Mammary epithelial cell (primary cell): ENCODE measurements around the gene S100A1.

Source experiments
- EZH2 ChIP-seq: IDR thresholded peaks from 2 replicates; pipeline ENCODE4 v1.6.1; 2012; ENCODE audit warnings: low read length, inconsistent platforms, borderline replicate concordance
- TF ChIP-seq, protein P1 (sequence below), 2 donors: IDR thresholded peaks in 1 of 2; conservative IDR thresholded peaks in 1 of 2; 2 replicates each; pipeline ENCODE4 v1.5.1; 2011 to 2012; ENCODE audit warnings: inconsistent platforms in 2 of 2, low read length in 2 of 2, mild to moderate bottlenecking in 2 of 2, control low read depth in 1 of 2, low read depth in 1 of 2; ENCODE audit not compliant: insufficient read depth in 1 of 2; ENCODE audit errors: extremely low read depth in 1 of 2

DNA sequence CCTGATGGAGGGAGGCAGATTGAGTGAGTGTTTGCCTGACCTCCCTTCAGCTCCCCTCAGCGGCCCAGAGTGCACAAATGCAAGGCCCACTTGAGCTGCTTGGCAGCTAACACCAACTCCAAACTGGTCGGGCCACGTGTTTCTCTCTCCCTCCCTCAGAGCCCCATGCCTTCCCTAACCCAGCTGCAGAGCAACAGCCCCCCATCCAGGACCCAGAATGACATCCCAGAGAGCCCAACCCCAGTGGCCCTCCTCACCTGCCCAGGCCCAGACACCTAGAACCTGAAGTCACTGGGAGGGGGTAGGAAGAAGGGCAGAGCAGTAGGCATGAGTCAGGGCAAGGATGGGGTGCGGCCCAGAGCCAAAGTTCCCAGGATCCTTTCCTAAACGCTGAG is 11.3 kb upstream of the S100A1 start:
- TF ChIP-seq, protein P1, sequence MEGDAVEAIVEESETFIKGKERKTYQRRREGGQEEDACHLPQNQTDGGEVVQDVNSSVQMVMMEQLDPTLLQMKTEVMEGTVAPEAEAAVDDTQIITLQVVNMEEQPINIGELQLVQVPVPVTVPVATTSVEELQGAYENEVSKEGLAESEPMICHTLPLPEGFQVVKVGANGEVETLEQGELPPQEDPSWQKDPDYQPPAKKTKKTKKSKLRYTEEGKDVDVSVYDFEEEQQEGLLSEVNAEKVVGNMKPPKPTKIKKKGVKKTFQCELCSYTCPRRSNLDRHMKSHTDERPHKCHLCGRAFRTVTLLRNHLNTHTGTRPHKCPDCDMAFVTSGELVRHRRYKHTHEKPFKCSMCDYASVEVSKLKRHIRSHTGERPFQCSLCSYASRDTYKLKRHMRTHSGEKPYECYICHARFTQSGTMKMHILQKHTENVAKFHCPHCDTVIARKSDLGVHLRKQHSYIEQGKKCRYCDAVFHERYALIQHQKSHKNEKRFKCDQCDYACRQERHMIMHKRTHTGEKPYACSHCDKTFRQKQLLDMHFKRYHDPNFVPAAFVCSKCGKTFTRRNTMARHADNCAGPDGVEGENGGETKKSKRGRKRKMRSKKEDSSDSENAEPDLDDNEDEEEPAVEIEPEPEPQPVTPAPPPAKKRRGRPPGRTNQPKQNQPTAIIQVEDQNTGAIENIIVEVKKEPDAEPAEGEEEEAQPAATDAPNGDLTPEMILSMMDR (conservative IDR thresholded peaks at IDR 0.05 in 1 of 2, IDR thresholded peaks at IDR 0.05 in 1 of 2; ENCODE audit: extremely low read depth in 1 of 2, insufficient read depth in 1 of 2, low read depth in 1 of 2, low read length in 2 of 2): no peak
- no peak for TF ChIP-seq EZH2
